Measurements from ENCODE around the gene RNGTT. TPM values are rescaled to one million over a fixed set of nuclear protein-coding genes. Genes with fewer than 3 reads are reported as not detected.

Gene RNGTT
- total RNA-seq, 4 donors from 2014 or later: 13.9 to 20.5 (median 18.4) TPM

GRCh38 chr6:88705601-88706000, 257.8 kb downstream of the RNGTT start:
- no peaks in the 10 kb centered on the region for H3K36me3 ChIP-seq
- no peaks in the 10 kb centered on the region for H3K9me3 ChIP-seq
- H3K27me3 ChIP-seq: no peaks in the 10 kb centered on the region
- no peak overlapping the region for H3K27ac ChIP-seq
- DNase-seq (ENCODE audit: low spot score in 2 of 2): no peak
- no peak overlapping the region for H3K4me3 ChIP-seq
- no peaks in the 10 kb centered on the region for H3K4me1 ChIP-seq
- no peak for TF ChIP-seq POLR2A (IDR thresholded peaks at IDR 0.05)
- no peak for TF ChIP-seq CTCF (IDR thresholded peaks at IDR 0.05)
- no peak for TF ChIP-seq EP300 (IDR thresholded peaks at IDR 0.05)

GRCh38 chr6:88704980-88705379, 258.4 kb downstream of the RNGTT start:
- Histone ChIP-seq H3K27me3 (no peaks in the 10 kb centered on the region), H3K36me3 (no peaks in the 10 kb centered on the region), H3K9me3 (no peaks in the 10 kb centered on the region), H3K4me3 (no peak overlapping the region), H3K4me1 (no peaks in the 10 kb centered on the region), H3K27ac (no peak overlapping the region)
- no peak for DNase-seq (ENCODE audit: low spot score in 2 of 2)
- 93 to 94% methylated on average over 1 of the region's 1 CpG for WGBS, 2 donors
- no peak for TF ChIP-seq CTCF (IDR thresholded peaks at IDR 0.05)
- no peak for TF ChIP-seq EP300 (IDR thresholded peaks at IDR 0.05)
- no peak for TF ChIP-seq POLR2A (IDR thresholded peaks at IDR 0.05)

- Histone ChIP-seq H3K9me3 (no peaks in the 10 kb centered on the region), H3K4me1 (no peaks in the 10 kb centered on the region), H3K36me3 (no peaks in the 10 kb centered on the region), H3K27me3 (no peaks in the 10 kb centered on the region), H3K27ac (no peak overlapping the region), H3K4me3 (no peak overlapping the region)
- TF ChIP-seq EP300 (IDR thresholded peaks at IDR 0.05): no peak
- no peak for TF ChIP-seq POLR2A (IDR thresholded peaks at IDR 0.05)
- no peak for TF ChIP-seq CTCF (IDR thresholded peaks at IDR 0.05)
- DNase-seq (ENCODE audit: low spot score in 2 of 2): no peak
- WGBS, 2 donors: 78 to 84% methylated on average over 4 of the region's 4 CpGs
Measured at GRCh38 chr6:88702956-88703556, 260.4 kb downstream of the RNGTT start.

GRCh38 chr6:88698661-88699060, 264.8 kb downstream of the RNGTT start:
- Histone ChIP-seq H3K27ac (no peak overlapping the region), H3K27me3 (no peaks in the 10 kb centered on the region), H3K9me3 (peaks cover 0 to 16% (median 7%) of the 10 kb centered on the region in 4 donors), H3K4me3 (no peak overlapping the region), H3K36me3 (peaks cover 0 to 3% (median 0%) of the 10 kb centered on the region in 3 donors), H3K4me1 (no peaks in the 10 kb centered on the region)
- DNase-seq (ENCODE audit: low spot score in 2 of 2): no peak
- TF ChIP-seq CTCF (IDR thresholded peaks at IDR 0.05) (no peak), POLR2A (IDR thresholded peaks at IDR 0.05) (no peak), EP300 (IDR thresholded peaks at IDR 0.05) (no peak)
- 92 to 94% methylated on average over 5 of the region's 5 CpGs for WGBS, 2 donors

GRCh38 chr6:88695937-88696336, 267.5 kb downstream of the RNGTT start:
- Histone ChIP-seq H3K4me3 (no peak overlapping the region), H3K4me1 (no peaks in the 10 kb centered on the region), H3K9me3 (peaks cover 0 to 16% (median 7%) of the 10 kb centered on the region in 4 donors), H3K27ac (no peak overlapping the region), H3K36me3 (peaks cover 0 to 3% (median 0%) of the 10 kb centered on the region in 3 donors), H3K27me3 (no peaks in the 10 kb centered on the region)
- 83 to 84% methylated on average over 4 of the region's 4 CpGs for WGBS, 2 donors
- no peak for TF ChIP-seq EP300 (IDR thresholded peaks at IDR 0.05)
- no peak for TF ChIP-seq POLR2A (IDR thresholded peaks at IDR 0.05)
- TF ChIP-seq CTCF (IDR thresholded peaks at IDR 0.05): no peak
- no peak for DNase-seq (ENCODE audit: low spot score in 2 of 2)
